ENCODE data around the gene MED13L.

- TF ChIP-seq CTCF (IDR thresholded peaks at IDR 0.05) (no peak), EZH2 (IDR thresholded peaks at IDR 0.05; ENCODE audit: borderline replicate concordance, insufficient read depth, low read depth, low read length, poor library complexity, severe bottlenecking) (no peak)
These were observed 277.9 kb downstream of the MED13L start for GRCh38 chr12:115999582-115999981.

Data from B cell (primary cell).